Esophagus squamous epithelium (tissue), 5 donors: ENCODE results near the gene ILK. TPM values are rescaled to one million over a fixed set of nuclear protein-coding genes. Genes with fewer than 3 reads are reported as not detected.

Experiments
- DNase-seq: peaks from one replicate; lab custom pipeline; 2025; lab: John Stamatoyannopoulos, UW
- H3K27ac ChIP-seq, 4 donors: fragments of 200-600 bp; sonication (generic); one replicate each; pipeline ENCODE4 v1.5.1; 2016 to 2019; ENCODE audit warnings: mild to moderate bottlenecking in 1 of 4
- H3K27me3 ChIP-seq, 4 donors: fragments of 200-600 bp; sonication (generic); 1 replicate in 3 of 4; 2 replicates in 1 of 4; pipeline versions ENCODE4 v1.5.1 to v1.6.0; 2017 to 2021; ENCODE audit warnings: antibody characterized with exemption in 1 of 4
- H3K36me3 ChIP-seq, 3 donors: fragments of 200-600 bp; sonication (generic); one replicate each; pipeline ENCODE4 v1.5.1; 2016 to 2019
- H3K4me1 ChIP-seq, 3 donors: fragments of 200-600 bp; sonication (generic); one replicate each; pipeline ENCODE4 v1.5.1; 2017 to 2019
- H3K4me3 ChIP-seq, 4 donors: fragments of 200-600 bp; sonication (generic); 1 replicate in 3 of 4; 2 replicates in 1 of 4; pipeline ENCODE4 v1.5.1; 2016 to 2019; ENCODE audit warnings: mild to moderate bottlenecking in 2 of 4, moderate library complexity in 1 of 4
- H3K9me3 ChIP-seq, 3 donors: fragments of 200-600 bp; sonication (generic); one replicate each; pipeline ENCODE4 v1.5.1; 2016 to 2019
- CTCF ChIP-seq, 6 experiments: fragments of 450-650 bp in 4 of 6; fragments of 200-600 bp in 2 of 6; sonication (generic) in 2 of 6; IDR thresholded peaks; one replicate each; pipeline ENCODE4 v1.5.1; 2016 to 2019; ENCODE audit warnings: antibody characterized with exemption in 6 of 6, mild to moderate bottlenecking in 4 of 6, moderate library complexity in 4 of 6
- POLR2A ChIP-seq, 4 donors: fragments of 450-650 bp; IDR thresholded peaks; one replicate each; pipeline ENCODE4 v1.6.1; 2017; ENCODE audit warnings: antibody characterized with exemption in 4 of 4, mild to moderate bottlenecking in 4 of 4, moderate library complexity in 3 of 4
- WGBS, 2 donors: methylation state at CpG; one replicate each; pipeline ENCODE4 v1.1.5; 2018; 5-methylcytosine and 5-hydroxymethylcytosine counted together
- intact Hi-C: fragments of 100-400 bp; cut with DNase I; formaldehyde crosslinking; loops from one replicate; pipeline ENCODE4 v1.15.0; 2022
- total RNA-seq, 4 donors: library from RNA; depleted of rRNA; stranded (reverse); fragments of >200 nt; gene quantifications; one replicate each; pipeline ENCODE4 v1.1.0, GENCODE V29; 2016
- donor health status: DM: yes; HTN: yes; CAD: no.

Gene ILK
- total RNA-seq, 4 donors from 2014 or later: 34.5 to 128 (median 49.5) TPM

GRCh38 chr11:6657346-6657745 is 53.8 kb downstream of the ILK start:
- peaks cover 0 to 21% (median 0%) of the 10 kb centered on the region in 3 donors for H3K4me1 ChIP-seq
- TF ChIP-seq CTCF (IDR thresholded peaks at IDR 0.05): no peak
- no peak for TF ChIP-seq POLR2A (IDR thresholded peaks at IDR 0.05)

GRCh38 chr11:6658647-6659046 is 55.1 kb downstream of the ILK start:
- intact Hi-C loops: no loop called here
- H3K4me3 ChIP-seq: no peak overlapping the region
- DNase-seq: no peak

More at GRCh38 chr11:6657346-6657745, 53.8 kb downstream of the ILK start:
- Histone ChIP-seq H3K27ac (no peak overlapping the region), H3K36me3 (no peaks in the 10 kb centered on the region), H3K27me3 (peaks cover 0 to 48% (median 0%) of the 10 kb centered on the region in 4 donors), H3K9me3 (no peaks in the 10 kb centered on the region), H3K4me3 (no peak overlapping the region)
- intact Hi-C loops: no loop called here
- WGBS, 2 donors: 63 to 80% methylated on average over 1 of the region's 1 CpG
- no peak for DNase-seq

More at GRCh38 chr11:6658647-6659046, 55.1 kb downstream of the ILK start:
- Histone ChIP-seq H3K4me1 (peaks cover 0 to 17% (median 0%) of the 10 kb centered on the region in 3 donors), H3K9me3 (no peaks in the 10 kb centered on the region), H3K36me3 (no peaks in the 10 kb centered on the region), H3K27me3 (peaks cover 0 to 42% (median 0%) of the 10 kb centered on the region in 4 donors), H3K27ac (no peak overlapping the region)
- TF ChIP-seq POLR2A (IDR thresholded peaks at IDR 0.05): no peak
- TF ChIP-seq CTCF (IDR thresholded peaks at IDR 0.05): no peak

Other genes starting within 250 kb of the ILK start
- gene SMPD1, start 213.3 kb upstream of the ILK start, total RNA-seq: 10 to 100 TPM; 11.6 to 21.4 (median 14.3) TPM
- gene APBB1, start 184.7 kb upstream of the ILK start, total RNA-seq: 10 to 100 TPM in 2 of 4 donors, 1 to 10 TPM in 2; 2.7 to 29.0 (median 9.9) TPM
- gene HPX, start 162.8 kb upstream of the ILK start, total RNA-seq: under 1 TPM in 1 of 4 donors, not detected in 3; 0.76 TPM
- 10 to 100 TPM in 1 of 4 donors, 1 to 10 TPM in 3; 4.0 to 13.5 (median 7.0) TPM for gene TRIM3, start 129.8 kb upstream of the ILK start, total RNA-seq
- 10 to 100 TPM; 39.4 to 74.6 (median 50.8) TPM for gene ARFIP2, start 122.4 kb upstream of the ILK start, total RNA-seq
- 10 to 100 TPM; 17.0 to 40.2 (median 29.6) TPM for gene TIMM10B, start 122.3 kb upstream of the ILK start, total RNA-seq
- 10 to 100 TPM in 1 of 4 donors, 1 to 10 TPM in 3; 1.3 to 11.8 (median 7.7) TPM for gene DNHD1, start 106.5 kb upstream of the ILK start, total RNA-seq
- gene RRP8, start 158 bp upstream of the ILK start, total RNA-seq: 10 to 100 TPM; 10.9 to 23.5 (median 15.7) TPM
- 10 to 100 TPM; 31.9 to 69.2 (median 48.6) TPM for gene TAF10, start 8.4 kb downstream of the ILK start, total RNA-seq
- gene TPP1, start 15.6 kb downstream of the ILK start, total RNA-seq: 10 to 100 TPM; 15.4 to 34.9 (median 27.8) TPM
- gene DCHS1, start 52.0 kb downstream of the ILK start, total RNA-seq: 1 to 10 TPM; 1.1 to 9.9 (median 2.3) TPM
- 10 to 100 TPM; 18.9 to 31.8 (median 26.1) TPM for gene MRPL17, start 79.6 kb downstream of the ILK start, total RNA-seq
- gene OR2AG2, start 168.2 kb downstream of the ILK start, total RNA-seq: under 1 TPM in 3 of 4 donors, not detected in 1; 0.08 to 0.76 (median 0.13) TPM
- not detected for gene OR2AG1, start 179.2 kb downstream of the ILK start, total RNA-seq
- under 1 TPM in 3 of 4 donors, not detected in 1; 0.19 to 0.79 (median 0.38) TPM for gene OR6A2, start 195.9 kb downstream of the ILK start, total RNA-seq
- not detected for gene OR10A5, start 241.9 kb downstream of the ILK start, total RNA-seq